OCI-LY1 (cell line): Measurements from ENCODE around the gene ACTRT2.

Experiments used
- CTCF ChIP-seq: fragments of 200-600 bp; sonication (generic), shearing (Covaris generic); IDR thresholded peaks from 2 replicates; pipeline ENCODE4 v1.5.1; 2017; ENCODE audit warnings: mild to moderate bottlenecking, antibody characterized with exemption, low read length, moderate library complexity, mixed read lengths
- EZH2 ChIP-seq: fragments of 200-600 bp; sonication (generic), shearing (Covaris generic); IDR thresholded peaks from 2 replicates; pipeline ENCODE4 v1.8.0; 2017; ENCODE audit warnings: borderline replicate concordance, mixed run types, mild to moderate bottlenecking, antibody characterized with exemption, low read length, moderate library complexity, mixed read lengths

- TF ChIP-seq CTCF = no peak
- no peak for TF ChIP-seq EZH2
These were observed 11.7 kb upstream of the ACTRT2 start for GRCh38 chr1:3009556-3009955.
